HG03378 (cell line): ENCODE measurements around the gene PTS.
"Not testable (repeated sequence)": the region's sequence is repeated elsewhere in the genome, so short reads cannot be mapped to it uniquely, and the experiment has no call there.

Experiments used
- ATAC-seq: cut with Tn5 transposase; IDR thresholded peaks from one replicate; pipeline ENCODE4 v1.9.1; 2021; ENCODE audit warnings: mild to moderate bottlenecking, moderate library complexity; ENCODE audit not compliant: unreplicated experiment

The PTS gene

DNA sequence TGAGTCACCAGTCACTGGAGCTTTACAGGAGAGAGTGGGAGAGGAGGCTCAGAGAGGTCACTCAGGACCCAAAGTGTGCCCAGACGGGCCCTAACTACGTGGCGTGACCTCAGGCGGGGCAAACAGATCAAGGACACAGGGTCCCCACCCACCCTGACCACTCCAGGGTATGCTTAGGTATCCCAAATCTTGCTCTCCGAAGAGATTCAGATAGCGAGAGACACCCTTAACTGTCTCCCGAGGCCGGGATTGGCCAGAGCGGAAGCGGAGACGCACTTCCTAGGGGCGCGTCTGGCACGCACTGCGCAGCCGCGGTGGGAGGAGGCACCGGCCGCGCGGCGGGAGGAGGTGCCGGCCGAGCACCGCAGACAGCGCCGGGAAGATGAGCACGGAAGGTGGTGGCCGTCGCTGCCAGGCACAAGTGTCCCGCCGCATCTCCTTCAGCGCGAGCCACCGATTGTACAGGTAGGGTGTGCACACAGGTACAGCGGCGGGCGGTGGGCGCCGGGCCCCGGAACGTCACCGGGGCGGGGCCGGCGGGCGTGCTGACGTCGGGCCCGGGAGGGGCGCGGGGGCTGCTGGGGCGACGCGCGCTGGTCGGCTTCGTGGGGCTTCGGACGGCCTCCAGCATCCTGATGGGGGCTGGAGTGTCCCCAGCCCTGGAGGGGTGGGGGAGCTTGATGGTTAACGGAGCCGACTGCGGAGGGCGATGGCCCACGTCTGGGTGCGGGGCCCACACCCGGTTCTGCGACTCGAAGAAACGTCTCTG is at the start of gene PTS:
Gene PTS (plus strand): TSS at position 367 of the 769 bp plus-strand sequence. CDS start 16 bp downstream, at position 383.
- peak; percentile 94 for ATAC-seq

- ATAC-seq = no peak
Observed at GRCh38 chr11:112177589-112177988, 48.6 kb upstream of the PTS start.

GRCh38 chr11:112178428-112178827 is 47.8 kb upstream of the PTS start:
- no peak for ATAC-seq

- no peak for ATAC-seq
Observed at GRCh38 chr11:112178936-112179335, 47.3 kb upstream of the PTS start.

GRCh38 chr11:112179601-112180000 is 46.6 kb upstream of the PTS start:
- ATAC-seq = peak; percentile 76

DNA sequence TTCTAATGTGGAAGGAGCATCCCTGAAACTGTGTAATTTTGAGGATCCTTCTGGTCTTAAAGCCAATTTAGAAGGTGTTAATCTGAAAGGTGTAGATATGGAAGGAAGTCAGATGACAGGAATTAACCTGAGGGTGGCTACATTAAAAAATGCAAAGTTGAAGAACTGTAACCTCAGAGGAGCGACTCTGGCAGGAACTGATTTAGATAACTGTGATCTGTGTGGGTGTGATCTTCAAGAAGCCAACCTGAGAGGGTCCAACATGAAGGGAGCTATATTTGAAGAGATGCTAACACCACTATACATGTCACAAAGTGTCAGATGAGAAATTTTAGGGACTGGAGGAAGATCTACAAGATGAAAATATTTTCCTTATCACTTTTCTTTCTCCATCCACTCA is 43.4 kb upstream of the PTS start:
- no peak for ATAC-seq

- ATAC-seq = no peak
Observed at GRCh38 chr11:112185883-112186282, 40.3 kb upstream of the PTS start.

- no peak for ATAC-seq
Observed at GRCh38 chr11:112186304-112186703, 39.9 kb upstream of the PTS start.

- ATAC-seq = not testable (repeated sequence)
Observed at GRCh38 chr11:112195113-112195512, 31.1 kb upstream of the PTS start.

DNA sequence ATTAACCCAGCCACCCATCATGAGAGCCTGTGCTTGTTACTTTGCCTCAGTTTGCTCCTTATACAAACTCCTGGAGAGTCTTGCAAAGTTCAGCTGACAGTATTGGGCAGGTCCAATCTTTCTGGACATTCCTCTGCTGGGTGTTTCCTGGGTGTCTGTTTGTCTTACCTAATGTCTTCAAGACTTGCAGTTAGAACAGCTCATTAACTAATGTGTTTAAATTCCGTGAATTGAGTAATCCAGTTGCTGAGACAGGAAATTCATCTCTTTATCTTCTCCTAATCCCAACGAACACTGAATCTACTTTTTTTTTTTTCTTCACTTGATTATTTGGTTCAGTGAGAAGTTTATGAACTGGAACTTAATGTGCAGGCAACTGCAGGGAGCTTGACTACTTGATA is 30.3 kb upstream of the PTS start:
- no peak for ATAC-seq

DNA sequence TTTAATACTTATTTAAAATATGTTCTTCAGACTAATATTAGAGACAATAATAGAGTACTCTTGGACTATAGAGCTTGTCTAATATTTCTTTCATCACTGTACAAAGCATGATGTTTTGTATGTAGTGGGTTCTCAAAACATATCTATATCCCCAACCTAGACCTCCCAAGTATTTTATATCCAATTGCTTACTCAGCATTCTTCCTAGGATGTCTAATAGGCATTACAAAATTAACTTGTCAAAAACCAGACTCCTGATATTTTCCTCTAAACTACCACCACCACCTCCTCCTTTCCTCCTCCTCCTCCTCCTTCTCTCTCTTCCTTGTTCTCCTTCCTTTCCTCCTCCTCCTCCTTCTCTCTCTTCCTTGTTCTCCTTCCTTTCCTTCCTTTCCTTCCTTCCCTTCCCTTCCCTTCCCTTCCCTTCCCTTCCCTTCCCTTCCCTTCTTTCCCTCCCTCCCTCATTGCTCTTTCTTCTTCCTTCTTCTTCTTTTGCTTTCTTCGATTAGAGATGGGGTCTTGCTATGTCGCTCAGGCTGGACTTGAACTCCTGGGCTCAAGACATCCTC is 29.6 kb upstream of the PTS start:
- ATAC-seq = no peak

DNA sequence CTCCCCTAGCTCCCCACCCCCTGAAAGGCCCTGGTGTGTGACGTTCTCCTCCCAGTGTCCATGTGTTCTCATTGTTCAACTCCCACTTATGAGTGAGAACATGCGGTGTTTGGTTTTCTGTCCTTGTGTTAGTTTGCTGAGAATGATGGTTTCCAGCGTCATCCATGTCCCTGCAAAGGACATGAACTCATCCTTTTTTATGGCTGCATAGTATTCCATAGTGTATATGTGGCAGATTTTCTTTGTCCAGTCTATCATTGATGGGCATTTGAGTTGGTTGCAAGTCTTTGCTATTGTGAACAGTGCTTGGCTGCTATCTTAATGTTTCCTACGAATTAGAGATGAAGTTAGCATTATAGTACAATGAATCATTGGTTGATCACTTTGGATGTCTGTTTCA is 27.1 kb upstream of the PTS start:
- ATAC-seq = not testable (repeated sequence)

- no peak for ATAC-seq
Observed at GRCh38 chr11:112200252-112200651, 26.0 kb upstream of the PTS start.

DNA sequence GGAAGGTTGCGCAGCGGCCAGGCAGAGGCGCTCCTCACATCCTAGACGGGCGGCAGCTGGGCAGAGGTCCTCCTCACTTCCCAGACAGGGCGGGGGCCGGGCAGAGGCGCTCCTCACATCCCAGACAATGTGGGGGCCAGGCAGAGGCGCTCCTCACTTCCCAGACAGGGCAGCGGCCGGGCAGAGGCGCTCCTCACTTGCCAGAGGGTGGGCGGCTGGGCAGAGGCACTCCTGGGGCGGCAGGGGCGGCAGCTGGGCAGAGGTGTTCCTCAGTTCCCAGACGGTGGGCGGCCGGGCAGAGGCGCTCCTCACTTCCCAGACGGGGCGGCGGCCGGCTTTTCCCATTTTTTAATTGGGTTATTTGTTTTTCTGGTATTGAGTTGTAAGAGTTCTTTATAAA is 20.2 kb upstream of the PTS start:
- no peak for ATAC-seq

DNA sequence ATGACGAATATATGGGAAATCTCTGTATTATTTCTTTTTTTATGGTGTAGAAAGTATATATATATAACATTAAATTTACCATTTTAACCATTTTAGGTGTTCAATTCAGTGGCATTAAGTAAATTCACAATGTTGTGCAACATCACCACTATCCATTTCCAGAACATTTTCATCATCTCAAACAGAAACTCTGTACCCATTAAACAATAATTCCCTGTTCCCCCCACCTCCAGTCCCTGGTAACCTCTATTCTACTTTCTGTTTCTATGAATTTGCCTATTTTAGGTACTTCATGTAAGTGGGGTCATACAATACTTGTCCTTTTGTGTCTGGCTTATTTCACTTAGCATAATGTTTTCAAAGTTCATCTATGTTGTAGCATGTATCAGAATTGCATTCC is 15.3 kb upstream of the PTS start:
- no peak for ATAC-seq

DNA sequence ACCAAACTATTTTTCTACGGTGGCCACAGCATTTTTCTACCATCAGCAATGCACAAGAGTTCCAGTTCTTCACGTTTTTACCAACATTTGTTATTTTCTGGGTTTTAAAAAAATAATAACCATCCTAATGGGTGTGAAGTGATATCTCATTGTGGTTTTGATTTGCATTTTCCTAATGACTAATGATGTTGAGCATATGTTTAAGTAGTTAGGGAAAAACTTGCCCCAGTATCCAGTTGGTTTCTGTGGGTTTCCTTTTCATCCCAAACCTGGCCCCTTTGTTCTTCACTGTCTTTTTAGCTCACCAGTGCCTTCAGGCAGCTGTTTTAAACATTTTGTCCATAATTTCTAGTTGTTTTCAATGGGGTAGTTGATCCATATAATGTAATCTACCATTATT is 14.7 kb upstream of the PTS start:
- ATAC-seq = no peak

GRCh38 chr11:112212290-112212689 is 13.9 kb upstream of the PTS start:
- no peak for ATAC-seq

DNA sequence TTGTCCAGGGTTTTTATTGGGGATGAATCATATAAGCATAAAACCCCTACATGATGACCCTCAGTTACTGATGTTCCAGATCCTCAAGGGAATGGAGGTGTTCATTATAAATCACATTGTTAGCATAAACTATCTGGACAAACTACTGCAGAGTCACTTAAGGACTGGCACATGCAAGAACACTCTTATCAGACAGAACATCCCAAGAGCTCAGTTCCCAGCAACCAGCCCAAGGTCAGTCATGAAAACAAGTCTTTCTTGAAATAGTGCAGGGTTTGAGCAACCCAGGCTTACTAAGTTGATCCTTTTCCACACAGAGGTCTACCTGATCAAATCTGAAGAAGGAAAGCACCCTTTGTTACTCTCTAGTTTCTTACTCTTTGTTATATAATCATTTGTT is 13.5 kb upstream of the PTS start:
- no peak for ATAC-seq

GRCh38 chr11:112213753-112214152 is 12.5 kb upstream of the PTS start:
- ATAC-seq = no peak

GRCh38 chr11:112215621-112216020 is 10.6 kb upstream of the PTS start:
- ATAC-seq = no peak

DNA sequence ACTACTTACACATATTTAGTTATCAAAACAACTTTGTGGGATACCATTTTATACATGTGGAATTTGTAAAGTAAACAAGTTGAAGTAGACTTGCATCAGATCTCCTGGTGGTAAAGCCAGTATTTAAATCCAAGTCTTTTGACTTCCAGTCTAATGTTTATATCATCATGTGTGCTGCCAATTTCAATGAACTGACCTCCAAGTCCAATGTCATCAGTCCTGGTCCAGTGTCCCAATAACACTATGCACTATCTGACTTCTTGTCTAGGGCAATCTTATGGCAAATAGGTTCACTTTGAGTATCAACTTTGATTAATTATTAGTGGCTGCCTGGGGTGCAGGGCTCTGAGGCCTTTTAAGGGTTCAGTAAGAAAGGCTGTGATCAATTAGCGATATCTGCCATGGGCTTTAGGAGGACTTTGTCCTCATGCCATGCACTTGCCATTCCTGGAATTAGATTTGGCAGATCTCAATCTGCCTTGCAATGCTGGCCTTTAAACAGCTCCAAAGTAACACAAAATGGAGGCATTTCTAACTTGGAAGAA is 9.6 kb upstream of the PTS start:
- no peak for ATAC-seq

GRCh38 chr11:112219476-112220232 is 6.6 kb upstream of the PTS start:
- peak; percentile 92 for ATAC-seq
